ENCODE measurements around the gene ARSG. TPM values are rescaled to one million over a fixed set of nuclear protein-coding genes. Genes with fewer than 3 reads are reported as not detected.

Gene ARSG
- total and polyA plus RNA-seq, 2 of the 4 experiments (the other 2 are of a cell fraction), result 2.9 to 3.0 TPM

DNA sequence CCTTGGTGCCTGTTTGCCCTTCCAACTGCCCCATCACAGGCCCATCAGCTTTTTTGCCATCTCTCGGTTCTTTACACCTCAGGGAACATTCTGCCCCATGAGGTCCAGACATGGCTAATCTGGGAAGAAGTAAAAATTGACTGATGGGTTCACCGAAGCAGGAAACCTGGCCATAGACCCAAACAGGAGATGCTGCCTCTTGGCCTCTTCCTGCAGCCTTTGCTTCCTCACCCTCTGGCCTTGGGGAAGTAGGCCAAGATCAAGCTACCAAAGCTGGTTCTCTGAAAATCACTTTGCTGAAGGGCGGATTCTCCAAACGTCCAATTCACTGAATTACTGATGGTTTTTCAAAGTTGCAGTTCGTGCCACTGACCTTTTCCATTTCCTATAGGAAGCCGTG is 56.1 kb downstream of the ARSG start:
- no peak overlapping the region for H3K18ac ChIP-seq (ENCODE audit: low read depth, low read length)
- H3K4me3 ChIP-seq (ENCODE audit: insufficient read depth, low read depth, low read length), result no peak overlapping the region
- no peak overlapping the region for H4K5ac ChIP-seq (ENCODE audit: low read depth, low read length)
- no peak overlapping the region for H3K4ac ChIP-seq (ENCODE audit: low read depth, low read length)
- H3K56ac ChIP-seq (ENCODE audit: extremely low read depth, insufficient read depth, low read length), result no peak overlapping the region
- peaks cover 3% of the 10 kb centered on the region; the same call in 1 of the 2 replicates for H3K9me1 ChIP-seq (ENCODE audit: insufficient read depth, low read length)
- ChIA-PET POLR2A (ENCODE audit: unreplicated experiment) (no interaction called here), CTCF (no interaction called here)
- no peak overlapping the region for H2AK5ac ChIP-seq (ENCODE audit: low read depth, low read length)
- no peak overlapping the region for H3K27ac ChIP-seq (ENCODE audit: insufficient read depth, low read length)
- H2AK9ac ChIP-seq (replicated peaks; ENCODE audit: low read depth, low read length, poor library complexity), result no peak overlapping the region
- TF ChIP-seq NFE2L2 (IDR thresholded peaks at IDR 0.05; ENCODE audit: low read depth, low read length) (no peak), MAFK (IDR thresholded peaks at IDR 0.05; ENCODE audit: low read depth, low read length) (no peak), POLR2A (IDR thresholded peaks at IDR 0.05; ENCODE audit: low read depth, low read length) (no peak), CHD1 (IDR thresholded peaks at IDR 0.05; ENCODE audit: low read depth, low read length) (no peak), ELK1 (IDR thresholded peaks at IDR 0.05; ENCODE audit: borderline replicate concordance, low read depth, low read length) (no peak), RCOR1 (IDR thresholded peaks at IDR 0.05; ENCODE audit: insufficient replicate concordance, low read length) (no peak), CEBPB (IDR thresholded peaks at IDR 0.05; ENCODE audit: low read depth, low read length) (no peak), USF2 (IDR thresholded peaks at IDR 0.05; ENCODE audit: low read depth, low read length) (no peak), MAZ (IDR thresholded peaks at IDR 0.05; ENCODE audit: borderline replicate concordance, low read depth, low read length) (no peak), SMC3 (IDR thresholded peaks at IDR 0.05; ENCODE audit: low read depth, low read length) (no peak), MXI1 (IDR thresholded peaks at IDR 0.05; ENCODE audit: borderline replicate concordance, low read depth, low read length) (no peak), RAD21 (IDR thresholded peaks at IDR 0.05; ENCODE audit: low read length) (no peak), CTCF (conservative IDR thresholded peaks at IDR 0.05; ENCODE audit: low read depth, low read length) (no peak), FOS (IDR thresholded peaks at IDR 0.05; ENCODE audit: low read depth, low read length) (no peak), RFX5 (IDR thresholded peaks at IDR 0.05; ENCODE audit: low read depth, low read length) (no peak), BHLHE40 (IDR thresholded peaks at IDR 0.05; ENCODE audit: low read depth, low read length) (no peak)
- H3K9me3 ChIP-seq (ENCODE audit: control insufficient read depth, insufficient read depth, low read length), result no peaks in the 10 kb centered on the region
- H3K36me3 ChIP-seq (ENCODE audit: control insufficient read depth, insufficient read depth, low read length), result no peaks in the 10 kb centered on the region
- no peak overlapping the region for H2BK120ac ChIP-seq (ENCODE audit: low read depth, low read length)
- H3K23ac ChIP-seq (ENCODE audit: low read depth, low read length), result no peak overlapping the region
- H3K4me2 ChIP-seq (ENCODE audit: low read depth, low read length), result no peak overlapping the region
- H2BK15ac ChIP-seq (ENCODE audit: low read depth, low read length), result no peak overlapping the region
- H3K14ac ChIP-seq (replicated peaks; ENCODE audit: low read depth, low read length), result no peak overlapping the region
- H3K79me1 ChIP-seq (ENCODE audit: low read depth in 1 of 2, low read length in 2 of 2), result no peaks in the 10 kb centered on the region
- H2BK20ac ChIP-seq (ENCODE audit: low read depth, low read length), result no peak overlapping the region
- intact Hi-C loops (cut with micrococcal nuclease), result no loop called here
- no peak for DNase-seq
- 93% methylated on average over 2 of the region's 6 CpGs; no CpG with 5 or more reads in 1 of the 2 experiments for WGBS, 2 experiments (ENCODE audit: extremely low coverage in 2 of 2, insufficient read length in 1 of 2)
- BruUV-seq (replicated peaks), result no TSS peak
- ATAC-seq (ENCODE audit: low read depth), result no peak
- in situ Hi-C loops (cut with MboI; ENCODE audit: low sequenced_read_pairs), result no loop called here
- dilution Hi-C loops (cut with HindIII; ENCODE audit: low sequenced_read_pairs, unreplicated experiment), result no loop called here
- H4K20me1 ChIP-seq (ENCODE audit: insufficient read depth, low read length), result no peaks in the 10 kb centered on the region
- H3K9ac ChIP-seq (ENCODE audit: low read depth, low read length), result no peak overlapping the region
- H3K4me1 ChIP-seq (ENCODE audit: control insufficient read depth, insufficient read depth, low read length), result no peaks in the 10 kb centered on the region
- no peak overlapping the region for H4K8ac ChIP-seq (ENCODE audit: low read depth in 2 of 2, low read length in 2 of 2)
- no peak overlapping the region for H2AFZ ChIP-seq (replicated peaks; ENCODE audit: low read length, poor library complexity)
- no peaks in the 10 kb centered on the region for H3K27me3 ChIP-seq (ENCODE audit: control insufficient read depth, insufficient read depth, low read length)
- no peak overlapping the region for H2BK5ac ChIP-seq (ENCODE audit: low read depth, low read length, poor library complexity, severe bottlenecking)
- no peak overlapping the region for H4K91ac ChIP-seq (ENCODE audit: insufficient read depth, low read depth, low read length)

Measured in IMR-90 (cell line).